GDM1 (cell line): ENCODE results near the gene LRRN3.

ENCODE experiments used
- DNase-seq: peaks from one replicate; lab custom pipeline; 2025; lab: John Stamatoyannopoulos, UW

Gene LRRN3

DNA sequence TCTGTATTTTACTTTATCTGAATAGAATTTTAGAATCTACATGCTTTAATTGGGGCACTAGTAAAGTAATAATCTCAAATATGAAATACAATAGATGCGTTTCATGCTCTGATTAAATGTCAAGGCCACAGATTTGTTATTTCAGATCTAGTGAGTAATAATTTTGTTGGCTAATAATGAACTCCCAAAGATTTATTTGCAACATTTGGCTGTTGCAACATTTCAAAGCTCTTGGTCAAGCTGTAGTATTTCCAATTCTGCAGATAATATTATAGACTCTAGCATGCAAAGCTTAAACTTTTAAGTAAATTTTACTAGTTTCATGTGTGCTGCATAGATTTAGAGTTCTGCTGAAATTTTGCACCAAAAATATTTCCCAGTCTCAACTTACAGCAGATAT is 16.7 kb downstream of the LRRN3 start:
- DNase-seq, result no peak

DNA sequence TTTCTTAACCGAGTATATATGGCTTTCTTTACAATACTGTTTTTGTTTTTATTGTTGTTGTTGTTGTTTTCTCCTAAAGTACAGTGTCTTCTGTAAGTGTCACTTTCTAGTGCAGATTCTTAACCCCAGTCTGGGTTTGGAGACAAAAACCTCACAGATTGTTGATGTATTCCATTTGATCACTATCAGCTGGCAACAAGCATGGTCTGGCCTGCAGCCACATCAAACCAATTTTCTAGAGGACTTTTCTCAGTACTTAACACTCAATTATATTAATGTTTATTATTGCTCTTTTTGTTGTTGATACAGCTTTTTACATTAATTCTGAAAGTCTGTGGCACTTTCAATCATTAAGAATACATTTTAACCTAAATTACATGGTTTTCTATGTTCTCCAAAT is 17.1 kb downstream of the LRRN3 start:
- DNase-seq, result no peak

GRCh38 chr7:111108496-111108895 is 17.6 kb downstream of the LRRN3 start:
- no peak for DNase-seq

DNA sequence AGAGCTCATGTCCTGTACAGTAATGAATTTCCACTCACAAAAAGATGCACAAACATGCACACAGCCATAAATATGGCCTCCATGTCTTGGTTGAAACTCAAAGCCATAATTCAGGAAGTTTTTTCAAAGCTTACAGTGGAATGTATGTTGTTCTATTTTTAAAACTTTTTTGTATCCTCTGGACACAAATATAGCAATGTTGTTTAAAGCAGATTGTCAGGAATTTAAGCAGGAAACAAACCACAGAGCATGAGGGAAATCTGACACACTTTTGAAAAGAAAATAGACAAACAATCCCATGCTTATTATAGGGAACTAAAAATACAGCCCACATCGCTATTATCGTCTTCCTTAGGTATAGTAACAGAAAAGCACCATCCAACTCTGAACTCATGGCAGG is 21.5 kb downstream of the LRRN3 start:
- no peak for DNase-seq

DNA sequence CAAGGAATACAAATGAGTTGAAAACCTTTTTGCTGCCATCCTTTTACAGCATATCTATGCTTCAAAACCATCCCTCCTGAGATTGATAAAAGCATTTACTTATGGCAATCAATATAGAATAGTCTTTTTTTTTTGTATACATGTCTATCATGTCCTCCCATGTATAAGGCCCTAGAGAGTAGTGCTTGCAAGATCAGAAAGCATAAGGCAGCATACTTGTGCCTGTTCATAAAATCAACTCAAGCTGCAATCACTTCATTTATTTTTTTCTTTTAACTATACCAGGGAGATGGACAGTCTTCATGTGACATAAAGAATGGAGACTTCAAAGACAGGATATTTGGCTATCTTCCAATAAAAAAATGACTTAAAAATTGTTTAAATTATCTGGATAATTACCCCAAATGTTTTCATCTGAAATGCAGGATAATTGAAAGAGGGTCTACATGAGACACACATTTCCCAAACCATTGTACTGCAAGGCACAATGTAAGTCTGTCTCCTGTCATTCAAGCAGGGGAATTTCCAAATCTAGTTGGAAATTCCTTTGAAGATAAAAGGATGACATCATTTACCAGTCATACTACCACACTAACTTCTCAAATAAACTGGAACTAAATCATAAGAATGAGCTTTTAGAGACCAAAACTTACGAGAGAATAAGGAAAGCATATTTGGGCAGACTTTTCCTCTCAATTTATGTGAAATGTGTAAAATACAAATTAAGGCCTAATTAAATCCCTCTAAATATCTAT is 22.5 kb downstream of the LRRN3 start:
- no peak for DNase-seq

- DNase-seq, result no peak
These were observed 25.0 kb downstream of the LRRN3 start for GRCh38 chr7:111115966-111116365.

GRCh38 chr7:111126987-111127386 is 36.1 kb downstream of the LRRN3 start:
- DNase-seq, result no peak

DNA sequence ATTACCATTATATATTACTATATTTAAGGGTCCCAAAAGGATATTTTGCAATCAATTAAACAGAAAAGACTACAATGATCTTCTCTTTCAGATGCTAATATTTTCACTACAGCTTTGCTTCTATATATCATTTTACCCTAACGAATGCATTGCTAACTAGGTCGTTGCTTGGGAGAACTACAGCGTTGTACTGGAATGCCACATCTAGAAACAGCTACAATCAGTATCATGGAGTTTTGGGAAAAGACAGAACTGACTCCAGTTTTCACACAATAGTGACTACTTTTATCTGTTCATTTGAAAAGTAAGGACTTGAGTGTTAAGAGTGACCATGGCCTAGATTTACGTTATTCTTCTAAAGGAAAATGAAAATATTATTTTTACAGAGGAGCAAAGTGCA is 38.5 kb downstream of the LRRN3 start:
- no peak for DNase-seq

DNA sequence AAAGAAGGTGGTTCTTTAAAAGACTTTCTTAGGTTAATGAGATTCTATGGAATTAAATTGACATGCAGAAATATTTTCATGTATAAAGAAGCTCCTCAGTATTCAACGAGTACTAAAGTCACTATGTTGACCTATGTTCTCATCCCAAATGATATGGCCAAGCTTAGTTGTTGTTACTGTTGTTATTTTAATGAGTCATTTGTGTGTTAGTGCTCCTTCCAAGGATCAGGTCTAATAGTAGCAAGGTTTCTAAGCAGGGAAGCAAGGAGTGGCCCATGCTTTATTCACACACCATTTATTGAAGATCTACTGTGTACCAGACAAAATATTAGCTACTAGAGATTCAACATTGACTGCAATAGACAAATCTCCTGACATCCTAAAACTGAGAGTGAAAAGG is 41.9 kb downstream of the LRRN3 start:
- no peak for DNase-seq

DNA sequence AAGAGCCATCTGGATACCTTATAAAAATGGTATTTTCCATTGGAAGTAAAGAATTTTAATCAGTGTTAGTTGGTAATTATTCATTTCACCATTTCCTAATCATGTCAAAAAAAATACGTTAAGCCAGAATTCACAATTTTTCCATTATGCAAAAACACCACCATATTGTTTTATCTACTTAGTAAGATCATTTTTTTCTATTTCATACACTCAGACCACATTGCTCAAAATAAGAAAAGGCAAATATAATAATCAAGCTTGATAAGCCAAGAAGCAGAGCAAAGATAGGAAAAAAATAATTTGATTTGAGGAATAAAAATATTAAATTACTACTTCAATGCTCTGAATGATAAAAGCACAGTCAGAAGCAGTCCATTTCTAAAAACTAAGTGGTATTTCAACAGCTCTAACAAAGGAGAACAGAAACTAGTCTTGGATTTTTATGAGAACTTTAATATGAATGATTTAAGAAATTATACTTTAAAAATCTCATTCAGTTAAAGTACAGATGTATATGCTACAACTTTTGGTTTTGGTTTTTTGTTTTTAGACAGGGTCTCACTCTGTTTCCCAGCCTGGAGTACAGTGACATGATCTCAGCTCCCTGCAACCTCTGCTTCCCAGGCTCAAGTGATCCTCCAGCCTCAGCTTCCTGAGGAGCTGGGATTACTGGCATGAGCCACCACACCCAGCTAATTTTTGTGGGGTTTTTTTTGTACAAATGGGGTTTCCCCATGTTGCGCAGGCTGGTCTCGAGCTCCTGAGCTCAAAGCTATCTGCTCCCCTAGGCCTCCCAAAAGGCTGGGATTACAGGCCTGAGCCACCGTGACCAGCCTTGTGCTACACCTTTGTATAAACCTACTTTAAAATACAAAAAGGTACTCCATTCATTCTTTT is 46.6 kb downstream of the LRRN3 start:
- no peak for DNase-seq

DNA sequence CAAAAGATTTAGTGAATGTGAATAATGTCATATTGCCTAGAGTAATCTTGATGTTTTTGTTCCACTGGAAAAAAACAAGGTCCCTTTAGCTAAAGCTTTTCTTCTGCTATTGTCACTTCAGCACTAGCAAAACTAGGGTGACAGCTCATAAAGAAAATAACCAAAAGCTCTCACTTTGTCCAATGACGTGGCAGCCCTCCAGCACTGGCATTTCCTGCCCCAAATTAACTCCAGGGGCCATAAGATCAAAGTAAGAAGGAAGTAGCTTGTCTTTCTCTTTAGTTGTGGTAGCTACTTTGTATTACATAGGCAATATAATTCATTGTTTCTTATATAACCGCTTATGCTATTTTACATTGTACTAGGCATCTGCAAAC is 47.3 kb downstream of the LRRN3 start:
- DNase-seq, result peak; percentile 52

- DNase-seq, result no peak
These were observed 47.7 kb downstream of the LRRN3 start for GRCh38 chr7:111138586-111138985.

- no peak for DNase-seq
These were observed 49.4 kb downstream of the LRRN3 start for GRCh38 chr7:111140091-111140865.

GRCh38 chr7:111145472-111145871 is 54.5 kb downstream of the LRRN3 start:
- DNase-seq, result no peak

DNA sequence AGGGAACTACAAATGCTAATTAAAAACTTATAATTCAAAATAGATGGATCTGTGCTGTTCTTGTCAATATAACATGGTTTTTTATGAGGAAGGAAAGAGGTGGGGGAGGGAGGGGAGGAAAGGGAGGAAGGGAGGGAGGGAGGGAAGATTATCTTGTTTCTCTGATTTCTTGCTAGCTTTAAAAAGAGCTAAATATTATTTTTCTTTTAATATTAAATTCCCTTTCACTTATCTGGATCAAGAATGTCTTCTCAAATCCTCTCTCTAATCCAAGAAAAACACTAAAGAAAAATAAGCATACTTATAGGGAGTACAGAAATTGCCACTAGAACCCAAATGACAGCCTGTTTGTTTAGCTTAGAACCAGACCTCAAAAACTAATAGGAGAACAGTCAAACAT is 55.2 kb downstream of the LRRN3 start:
- DNase-seq, result no peak

DNA sequence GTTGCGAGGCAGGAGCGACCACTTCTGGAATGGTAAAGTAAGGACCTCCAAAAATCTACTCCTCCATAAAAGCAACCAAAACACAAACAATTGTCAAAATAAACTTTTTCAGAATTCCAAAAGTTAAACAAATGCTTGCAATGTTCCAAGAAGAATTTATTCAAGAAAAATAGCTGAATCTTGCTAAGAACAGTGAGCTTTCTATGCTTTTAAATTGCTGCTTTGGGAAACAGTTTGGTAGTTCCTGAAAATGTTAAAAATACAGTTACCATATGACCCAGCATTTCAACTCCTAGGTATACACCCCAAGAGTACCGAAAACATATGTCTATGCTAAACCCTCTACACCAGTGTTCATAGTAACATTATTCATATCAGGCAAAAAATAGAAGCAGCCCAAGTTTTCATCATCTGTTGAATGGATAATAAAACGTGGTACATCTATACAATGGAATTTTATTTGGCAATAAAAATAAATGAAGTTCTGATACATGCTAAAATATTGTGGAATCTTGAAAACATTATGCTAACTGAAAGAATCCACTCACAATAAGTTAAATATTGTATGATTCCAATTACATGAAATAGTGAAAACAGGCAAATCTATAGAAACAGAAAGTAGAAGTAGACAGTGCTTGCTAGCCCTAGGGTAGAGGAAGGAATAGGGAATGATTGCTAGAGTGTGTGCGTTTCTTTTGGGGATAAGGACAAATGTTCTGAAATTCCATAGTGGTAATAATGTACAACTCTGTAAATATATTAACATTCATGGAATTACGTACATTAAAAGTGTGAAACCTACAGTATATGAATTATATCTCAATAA is 57.0 kb downstream of the LRRN3 start:
- no peak for DNase-seq

- DNase-seq, result no peak
These were observed 59.8 kb downstream of the LRRN3 start for GRCh38 chr7:111150709-111151108.

GRCh38 chr7:111159426-111159825 is 68.5 kb downstream of the LRRN3 start:
- no peak for DNase-seq

DNA sequence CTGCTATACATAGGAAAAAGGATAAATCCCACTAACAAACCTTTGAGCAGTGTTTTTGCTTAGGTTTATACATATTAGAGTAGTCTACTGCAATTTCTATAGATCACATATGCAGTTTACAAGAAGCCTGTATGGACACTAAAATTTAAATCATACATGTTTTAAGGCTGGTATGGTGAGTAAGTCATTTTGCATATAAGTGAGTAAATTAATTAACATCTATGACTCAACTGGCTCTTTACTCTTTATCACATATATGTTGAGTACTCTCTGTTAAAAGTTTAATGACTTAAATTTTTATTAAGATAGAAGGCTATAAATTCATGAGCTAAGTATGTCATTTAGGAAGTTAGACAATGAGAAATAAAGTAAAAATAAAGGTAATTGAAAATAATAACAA is 69.4 kb downstream of the LRRN3 start:
- DNase-seq, result no peak

- no peak for DNase-seq
These were observed 71.8 kb downstream of the LRRN3 start for GRCh38 chr7:111162692-111163091.

DNA sequence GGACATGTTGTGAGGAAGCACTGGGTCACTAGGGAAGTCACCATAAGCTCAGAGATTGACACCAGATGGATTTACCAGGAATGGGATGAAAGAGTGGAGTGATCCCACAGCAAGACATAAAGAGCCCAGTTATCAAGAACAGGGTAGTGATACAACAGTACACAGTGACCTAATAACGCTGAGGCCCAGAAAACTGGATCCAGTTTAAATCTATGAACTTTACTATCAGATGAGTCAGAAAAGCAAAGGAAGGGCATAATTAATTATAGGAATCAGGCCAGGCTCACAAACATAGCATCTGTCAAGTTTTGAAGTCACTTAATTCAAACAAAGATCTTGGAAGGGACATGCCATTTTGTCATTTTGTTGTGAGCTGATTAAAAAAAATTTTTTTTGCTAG is 73.5 kb downstream of the LRRN3 start:
- DNase-seq, result no peak

DNA sequence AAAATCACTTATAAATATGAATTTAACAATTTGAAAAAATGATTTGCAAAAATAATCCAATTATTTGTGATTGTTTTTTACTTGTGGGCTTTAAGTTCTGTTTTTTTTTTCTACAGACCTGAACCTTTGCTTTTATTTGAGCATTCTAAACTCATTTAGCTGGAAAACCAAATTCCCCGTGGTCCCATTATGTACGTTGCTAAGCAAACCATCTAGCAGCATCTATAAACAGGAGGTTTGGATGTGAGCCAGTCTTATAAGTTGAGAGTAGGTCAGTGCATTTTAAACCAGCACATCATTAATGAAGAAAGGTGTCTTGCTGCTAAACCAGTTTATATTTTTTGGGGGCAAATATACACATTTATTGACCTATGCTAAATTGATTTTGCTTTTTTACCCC is 77.3 kb downstream of the LRRN3 start:
- DNase-seq, result no peak
